HTR-8/SVneo (cell line): ENCODE results near the gene TPRG1.

Experiments used
- DNase-seq: peaks from one replicate; pipeline ENCODE4 v3.0.0; 2011; ENCODE audit warnings: low spot score, mixed read lengths; ENCODE audit not compliant: insufficient read length
- FAIRE-seq: peaks from 2 replicates; lab custom pipeline; 2011; peaks lifted over from hg19 to GRCh38; lab: Jason Lieb, UNC

Gene TPRG1

GRCh38 chr3:189160519-189161309, 11.1 kb upstream of the TPRG1 start:
- no peak for DNase-seq
- no peak for FAIRE-seq

- DNase-seq: no peak
- no peak for FAIRE-seq
Measured at GRCh38 chr3:189165092-189165612, 6.6 kb upstream of the TPRG1 start.

DNA sequence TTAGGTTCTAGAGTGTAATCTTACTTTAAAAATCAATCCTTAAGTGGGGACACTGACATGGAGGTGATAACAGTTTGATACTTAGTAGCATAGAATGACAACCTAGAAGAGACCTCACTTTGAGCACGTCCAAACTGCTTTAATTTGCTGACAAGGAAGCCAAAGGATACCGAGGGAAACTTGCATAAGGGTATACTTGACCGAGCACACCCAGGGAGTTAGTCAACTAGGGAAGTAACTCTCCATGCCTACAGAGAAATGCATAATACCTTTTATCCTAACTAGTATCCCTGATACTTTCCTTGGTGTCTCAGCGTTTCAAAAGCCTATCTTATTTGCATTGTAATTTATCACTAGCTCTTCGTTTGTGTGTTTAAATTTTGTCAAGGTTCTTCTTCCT, 5.5 kb upstream of the TPRG1 start:
- no peak for DNase-seq
- FAIRE-seq: no peak

- FAIRE-seq (no peak), DNase-seq (no peak)
Measured at GRCh38 chr3:189167027-189167766, 4.6 kb upstream of the TPRG1 start.

DNA sequence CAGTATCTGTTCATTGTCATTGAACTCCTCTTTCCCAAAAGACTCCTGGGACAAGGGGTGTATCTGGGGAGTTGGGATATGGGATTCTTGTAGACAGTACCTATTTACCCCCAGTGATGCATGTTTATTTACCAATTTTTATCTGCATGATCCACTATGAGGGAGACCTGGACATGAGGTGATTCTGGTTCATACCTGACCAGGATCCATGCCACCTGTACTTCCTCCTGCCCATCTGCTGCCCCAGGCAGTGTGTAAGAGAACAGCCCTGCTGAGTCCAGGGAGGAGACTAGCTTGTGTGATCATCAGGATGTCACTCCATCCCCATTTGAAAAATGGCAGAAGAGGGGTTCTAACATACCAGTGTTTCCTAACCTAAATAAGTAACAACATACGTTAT, 3.1 kb upstream of the TPRG1 start:
- no peak for DNase-seq
- FAIRE-seq: no peak

- DNase-seq: no peak
- no peak for FAIRE-seq
Measured at GRCh38 chr3:189169728-189170127, 2.0 kb upstream of the TPRG1 start.

DNA sequence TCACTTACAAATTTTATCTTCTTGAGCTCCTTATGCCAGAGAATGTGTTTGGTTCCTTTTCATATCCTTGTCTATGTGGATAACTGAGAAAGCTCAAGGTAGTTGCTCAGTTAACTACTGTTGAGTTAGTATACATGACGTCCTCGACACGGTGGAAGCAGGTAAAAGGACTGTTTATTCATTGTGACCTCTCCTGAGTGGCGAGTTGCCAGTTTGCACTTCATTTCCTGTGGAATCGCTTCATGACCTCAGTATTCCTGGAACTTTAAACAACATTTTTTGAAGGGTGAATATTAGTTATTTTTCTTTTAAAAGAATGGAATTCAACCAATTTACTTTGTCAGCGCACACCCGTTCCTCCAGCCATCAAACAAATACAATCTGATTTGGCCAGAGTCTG, 1.2 kb upstream of the TPRG1 start:
- DNase-seq (no peak), FAIRE-seq (no peak)

DNA sequence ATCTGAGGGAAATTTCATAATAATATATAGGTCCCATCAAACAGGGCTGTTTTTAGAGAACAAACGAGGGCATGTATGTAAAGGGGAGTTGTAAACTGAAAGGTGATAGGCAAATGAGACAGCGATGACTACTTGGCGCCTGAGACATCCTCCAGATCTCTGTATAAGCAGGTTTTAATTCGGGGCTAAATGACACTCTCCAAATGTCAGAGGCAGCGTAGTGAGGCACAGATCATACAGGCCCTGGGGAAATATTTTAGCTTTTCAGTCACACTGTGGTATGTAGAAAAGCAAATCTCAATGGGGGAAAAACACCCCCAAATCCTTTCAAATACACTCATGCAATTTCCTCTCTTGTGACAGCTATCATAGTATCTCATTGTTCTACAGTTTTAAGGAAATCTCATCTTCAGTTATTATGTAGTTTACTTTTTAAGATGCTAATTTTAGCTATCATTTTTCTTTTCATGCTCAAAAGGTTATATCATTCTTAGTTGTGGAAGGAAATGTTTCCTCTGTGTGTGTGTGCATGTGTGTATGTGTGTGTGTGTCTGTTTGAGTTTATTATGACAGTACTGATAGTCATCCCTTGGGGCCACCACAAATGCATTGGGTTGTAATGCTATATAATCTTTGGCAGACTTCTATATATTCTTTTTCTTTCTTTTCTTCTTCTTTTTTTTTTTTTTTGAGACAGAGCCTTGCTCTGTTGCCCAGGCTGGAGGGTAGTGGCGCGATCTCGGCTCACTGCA, 1.1 kb downstream of the TPRG1 start:
- DNase-seq: no peak
- FAIRE-seq: no peak

- FAIRE-seq (peak; percentile 31), DNase-seq (no peak)
Measured at GRCh38 chr3:189184566-189184965, 12.8 kb downstream of the TPRG1 start.

DNA sequence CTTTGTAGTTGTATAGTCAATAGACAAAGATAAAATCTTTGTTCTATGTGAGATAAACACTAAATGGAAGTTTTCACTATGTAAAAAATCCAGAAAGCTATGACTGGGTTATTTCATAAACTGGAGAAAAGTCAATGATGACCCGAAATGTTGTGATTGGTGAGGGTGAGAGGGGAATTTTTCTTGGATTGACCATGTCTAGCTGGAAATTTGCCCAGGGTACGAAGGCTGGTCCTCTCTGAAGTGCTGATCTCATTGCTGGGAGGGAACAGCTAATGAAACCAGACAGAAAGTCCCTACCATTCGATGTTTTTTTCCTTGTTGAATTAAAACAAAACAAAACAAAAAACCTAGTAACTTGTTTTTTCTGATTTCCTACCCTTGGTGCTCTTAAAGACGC, 14.3 kb downstream of the TPRG1 start:
- FAIRE-seq: no peak
- DNase-seq: no peak

DNA sequence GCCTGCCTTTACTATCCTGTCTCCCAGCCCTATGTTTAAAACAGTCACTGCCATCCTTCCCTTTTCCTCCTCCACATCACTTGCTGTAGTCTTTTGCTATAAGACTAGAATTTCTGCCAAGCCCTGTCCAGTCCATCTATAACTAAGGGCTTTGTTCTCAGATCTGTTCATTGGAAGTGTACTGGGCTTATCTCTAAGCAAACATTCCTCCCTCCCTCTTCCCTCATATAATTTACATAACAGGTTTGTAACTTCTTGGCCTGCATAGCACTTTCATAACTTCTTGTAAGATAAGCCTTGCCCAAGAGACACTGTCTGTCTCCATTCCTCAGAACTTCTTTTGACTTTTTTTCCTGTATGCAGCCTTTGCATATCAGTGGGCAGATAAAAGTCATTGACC, 16.7 kb downstream of the TPRG1 start:
- DNase-seq (no peak), FAIRE-seq (no peak)

DNA sequence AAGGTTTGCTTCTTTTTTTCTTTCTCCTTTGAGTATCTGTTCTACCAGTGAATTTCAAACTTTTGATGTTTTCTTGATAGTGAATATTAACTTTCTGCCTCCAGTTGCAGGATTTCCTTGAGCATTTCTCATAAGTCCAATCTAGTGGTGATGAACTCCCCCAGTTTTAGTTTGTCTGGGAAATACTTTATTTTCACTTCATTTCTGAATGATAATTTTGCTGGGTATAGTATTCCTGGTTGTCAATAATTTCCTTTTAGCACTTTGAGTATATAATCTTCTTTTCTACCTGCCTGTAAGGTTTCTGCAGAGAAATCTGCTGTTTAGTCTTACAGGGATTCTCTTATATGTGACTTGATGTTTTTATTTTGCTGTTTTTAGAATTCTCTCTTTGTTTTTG, 21.0 kb downstream of the TPRG1 start:
- FAIRE-seq: no peak
- no peak for DNase-seq

- no peak for FAIRE-seq
Measured at GRCh38 chr3:189195302-189195701, 23.5 kb downstream of the TPRG1 start.

GRCh38 chr3:189202106-189202505, 30.3 kb downstream of the TPRG1 start:
- FAIRE-seq (no peak), DNase-seq (no peak)

More at GRCh38 chr3:189195302-189195701, 23.5 kb downstream of the TPRG1 start:
- DNase-seq: no peak

DNA sequence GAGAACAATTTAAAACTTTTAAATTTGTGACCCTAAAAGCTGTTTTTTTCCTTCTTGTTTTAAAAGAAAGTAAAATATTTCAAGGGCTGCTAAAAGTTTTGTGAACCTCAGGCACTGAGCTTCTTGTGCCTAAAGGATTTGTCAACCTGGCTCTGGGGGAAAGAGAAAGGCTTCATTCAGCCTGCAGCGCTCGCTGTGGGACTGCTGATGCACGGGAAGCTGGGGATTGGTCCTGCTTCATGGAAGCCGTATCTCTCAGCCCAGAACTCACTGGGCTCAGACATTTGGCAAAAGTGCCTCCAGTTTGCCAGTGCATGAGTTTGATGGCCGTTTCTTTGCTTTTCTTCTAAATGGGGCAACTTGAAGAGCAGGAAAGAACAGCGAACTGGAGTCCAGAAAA, 30.8 kb downstream of the TPRG1 start:
- DNase-seq (no peak), FAIRE-seq (no peak)

GRCh38 chr3:189204167-189204866, 32.5 kb downstream of the TPRG1 start:
- no peak for DNase-seq
- no peak for FAIRE-seq

DNA sequence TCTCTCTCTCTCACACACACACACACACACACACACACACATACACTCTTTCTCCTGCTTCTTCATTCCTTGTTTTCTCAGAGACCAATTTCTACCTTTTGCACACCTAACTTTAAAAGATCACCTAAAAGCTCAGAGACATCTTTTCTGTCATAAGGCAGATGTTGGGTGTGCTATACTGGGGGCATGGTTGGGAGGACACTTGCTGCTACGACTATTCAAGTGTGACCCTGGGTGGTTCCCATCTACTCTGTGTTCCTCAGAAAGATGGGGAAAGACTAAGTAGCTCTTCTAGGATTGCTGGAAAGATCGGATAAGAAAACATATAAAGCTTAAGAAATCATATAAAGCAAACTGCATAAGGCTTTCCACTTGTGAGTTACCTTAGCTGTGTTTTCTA, 33.2 kb downstream of the TPRG1 start:
- DNase-seq (no peak), FAIRE-seq (no peak)

DNA sequence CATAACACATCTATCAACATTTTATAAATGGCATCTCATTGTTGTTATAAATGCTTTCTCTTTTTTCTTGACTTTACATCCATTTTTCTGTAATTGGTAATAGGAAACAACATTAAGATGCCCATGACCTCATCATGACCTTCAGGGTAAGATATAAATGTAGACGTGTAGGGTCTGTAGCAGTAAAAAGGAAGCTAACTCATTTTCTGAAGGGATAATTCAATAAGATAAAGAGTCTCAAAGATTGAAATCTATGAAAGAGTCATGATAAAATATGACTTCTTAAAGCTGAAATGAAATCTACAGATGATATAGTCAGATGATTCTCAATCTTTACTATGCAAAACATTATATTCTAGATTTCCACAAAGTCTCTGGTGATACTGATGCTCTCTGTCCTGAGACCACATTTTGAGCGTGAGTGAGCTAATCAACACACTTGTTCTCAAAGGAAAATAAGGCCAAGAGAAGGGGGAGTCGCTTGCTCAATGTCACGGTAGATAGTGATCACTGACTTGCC, 38.5 kb downstream of the TPRG1 start:
- FAIRE-seq (no peak), DNase-seq (no peak)

DNA sequence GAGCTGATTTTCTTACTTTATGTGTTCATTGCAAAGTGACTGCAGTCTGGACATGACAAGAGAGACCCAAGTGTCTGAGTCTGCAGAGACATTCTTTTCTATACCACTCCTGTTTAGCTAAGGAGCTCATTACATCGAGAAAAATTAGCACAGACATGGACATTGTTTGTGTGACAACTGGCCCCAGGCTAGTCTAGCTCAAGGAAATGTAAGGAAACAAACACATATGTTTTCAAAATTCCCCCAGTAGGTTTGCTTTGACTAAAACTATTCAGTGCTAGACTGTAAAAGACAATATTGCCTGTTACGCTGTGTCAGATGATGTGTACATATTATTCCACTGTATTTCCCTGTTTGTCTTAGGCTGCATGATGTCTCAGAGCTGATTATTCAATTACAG, 40.9 kb downstream of the TPRG1 start:
- DNase-seq (no peak), FAIRE-seq (peak; percentile 38)

DNA sequence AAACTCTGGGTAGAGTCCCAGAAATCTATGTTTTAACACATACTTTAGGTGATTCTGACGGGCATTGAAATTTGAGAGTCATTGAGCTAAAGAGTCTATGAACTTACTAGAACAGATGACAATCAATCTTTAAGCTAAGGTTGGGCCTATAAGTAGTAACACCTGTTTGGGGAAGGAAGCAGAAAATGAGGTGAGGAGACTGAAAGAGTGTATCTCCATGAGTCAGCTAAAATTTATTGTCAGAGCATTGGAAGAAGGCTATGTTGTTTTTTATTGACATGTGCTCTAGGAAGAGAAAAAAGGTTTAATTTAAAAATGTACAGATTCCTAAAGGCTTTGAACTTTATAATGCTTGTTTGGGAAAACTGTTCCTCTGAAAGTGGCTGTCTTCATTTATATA, 42.9 kb downstream of the TPRG1 start:
- FAIRE-seq (no peak), DNase-seq (no peak)
